ENCODE data around the gene MRPS27. TPM values are rescaled to one million over a fixed set of nuclear protein-coding genes. Genes with fewer than 3 reads are reported as not detected.

MRPS27 gene
- polyA plus RNA-seq, 1 experiment: 98.3 TPM

- TF ChIP-seq, protein P1, sequence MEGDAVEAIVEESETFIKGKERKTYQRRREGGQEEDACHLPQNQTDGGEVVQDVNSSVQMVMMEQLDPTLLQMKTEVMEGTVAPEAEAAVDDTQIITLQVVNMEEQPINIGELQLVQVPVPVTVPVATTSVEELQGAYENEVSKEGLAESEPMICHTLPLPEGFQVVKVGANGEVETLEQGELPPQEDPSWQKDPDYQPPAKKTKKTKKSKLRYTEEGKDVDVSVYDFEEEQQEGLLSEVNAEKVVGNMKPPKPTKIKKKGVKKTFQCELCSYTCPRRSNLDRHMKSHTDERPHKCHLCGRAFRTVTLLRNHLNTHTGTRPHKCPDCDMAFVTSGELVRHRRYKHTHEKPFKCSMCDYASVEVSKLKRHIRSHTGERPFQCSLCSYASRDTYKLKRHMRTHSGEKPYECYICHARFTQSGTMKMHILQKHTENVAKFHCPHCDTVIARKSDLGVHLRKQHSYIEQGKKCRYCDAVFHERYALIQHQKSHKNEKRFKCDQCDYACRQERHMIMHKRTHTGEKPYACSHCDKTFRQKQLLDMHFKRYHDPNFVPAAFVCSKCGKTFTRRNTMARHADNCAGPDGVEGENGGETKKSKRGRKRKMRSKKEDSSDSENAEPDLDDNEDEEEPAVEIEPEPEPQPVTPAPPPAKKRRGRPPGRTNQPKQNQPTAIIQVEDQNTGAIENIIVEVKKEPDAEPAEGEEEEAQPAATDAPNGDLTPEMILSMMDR (IDR thresholded peaks at IDR 0.05; ENCODE audit: low read depth, low read length): no peak
- DNase-seq (ENCODE audit: low read depth, low spot score): no peak
- H3K9me3 ChIP-seq (ENCODE audit: control insufficient read depth, insufficient read depth, low read length): no peaks in the 10 kb centered on the region
- POLR2A ChIA-PET: no interaction called here
- no peak overlapping the region for H3K27ac ChIP-seq (ENCODE audit: low read depth, low read length)
- H3K27me3 ChIP-seq (ENCODE audit: control insufficient read depth, insufficient read depth, low read length): no peaks in the 10 kb centered on the region
- CTCF ChIA-PET: no interaction called here
- no peak overlapping the region for H3K4me3 ChIP-seq (ENCODE audit: low read depth, low read length)
These were observed 149.9 kb downstream of the MRPS27 start for GRCh38 chr5:72170101-72170500.

Small RNAs within 50 kb of the gene (small RNA-seq; reads per million reads assigned to genes)
- gene MIR4803 (ENCODE audit: insufficient read length, low read depth) (12.4 reads per million, percentile 74 among the genes with 10 or more reads in this experiment), gene RN7SL153P (ENCODE audit: insufficient read length, low read depth) (not detected)

Other genes with a start within 250 kb of the MRPS27 start
- 55.3 and 56.3 TPM in 2 replicates for gene MAP1B, start 212.8 kb downstream of the MRPS27 start, polyA plus RNA-seq (2011; rRNA removed)
- 9.8 and 13.9 TPM in 2 replicates for gene PTCD2, start 133 bp upstream of the MRPS27 start, polyA plus RNA-seq (2011; rRNA removed)
- gene ZNF366, start 187.2 kb upstream of the MRPS27 start, polyA plus RNA-seq (2011; rRNA removed): not detected in 2 replicates

All from AG04450 (cell line).